Muscle of back (tissue), 11 donors: Measurements from ENCODE around the gene TM9SF4. TPM values are rescaled to one million over a fixed set of nuclear protein-coding genes. Genes with fewer than 3 reads are reported as not detected.

ENCODE experiments used
- DNase-seq, 3 donors: peaks; one replicate each; pipeline versions ENCODE4 v3.0.0 to v3.0.0-alpha.2; 2013
- polyA plus RNA-seq, 10 donors: library from polyadenylated mRNA; unstranded; fragments of 120-200 nt; gene quantifications; one replicate each; pipeline ENCODE4 v1.2.1, GENCODE V29; 2013; ENCODE audit not compliant: insufficient read length in 10 of 10

The TM9SF4 gene
- polyA plus RNA-seq, 10 donors: 39.8 to 49.9 (median 42.5) TPM

- no peak for DNase-seq
These were observed 17.8 kb downstream of the TM9SF4 start for GRCh38 chr20:32127347-32127746.

- DNase-seq: no peak
These were observed 18.7 kb downstream of the TM9SF4 start for GRCh38 chr20:32128167-32128566.

GRCh38 chr20:32129863-32130262 is 20.3 kb downstream of the TM9SF4 start:
- no peak for DNase-seq

GRCh38 chr20:32130352-32130751 is 20.8 kb downstream of the TM9SF4 start:
- no peak for DNase-seq

GRCh38 chr20:32130965-32131364 is 21.5 kb downstream of the TM9SF4 start:
- no peak for DNase-seq

DNA sequence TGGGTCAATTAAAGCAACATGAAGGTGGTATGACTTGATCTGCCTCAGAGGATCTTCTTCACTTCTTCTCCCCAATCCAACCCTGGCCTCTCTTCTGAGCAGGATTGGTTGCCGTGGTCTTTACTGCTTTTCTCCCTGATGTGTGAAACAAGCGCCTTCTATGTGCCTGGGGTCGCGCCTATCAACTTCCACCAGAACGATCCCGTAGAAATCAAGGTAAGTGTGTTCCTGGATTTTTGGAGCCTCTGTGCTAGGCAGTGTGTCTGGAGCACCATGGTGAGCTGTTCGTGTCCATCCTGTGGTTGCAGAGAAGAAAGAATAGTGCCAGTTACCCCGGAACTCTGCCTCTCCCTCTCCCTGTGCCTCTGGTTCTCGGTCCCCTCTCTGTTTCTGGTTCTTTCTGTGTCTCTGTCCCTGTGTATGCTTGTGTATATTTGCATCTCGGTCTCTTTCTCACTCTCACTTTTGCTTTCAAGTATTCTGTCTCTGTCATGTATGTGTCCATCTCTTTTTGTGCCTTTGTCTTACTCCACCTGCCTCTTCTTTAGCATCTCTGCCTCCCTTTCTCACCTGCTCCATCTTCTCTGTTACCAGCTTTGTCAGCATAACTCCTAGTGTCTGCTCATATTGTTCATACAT is 23.5 kb downstream of the TM9SF4 start:
- no peak for DNase-seq

- DNase-seq: no peak
These were observed 24.5 kb downstream of the TM9SF4 start for GRCh38 chr20:32134026-32134425.

- no peak for DNase-seq
These were observed 26.5 kb downstream of the TM9SF4 start for GRCh38 chr20:32135983-32136515.

- no peak for DNase-seq
These were observed 29.4 kb downstream of the TM9SF4 start for GRCh38 chr20:32138921-32139320.

- DNase-seq: no peak
These were observed 30.4 kb downstream of the TM9SF4 start for GRCh38 chr20:32139947-32140346.

DNA sequence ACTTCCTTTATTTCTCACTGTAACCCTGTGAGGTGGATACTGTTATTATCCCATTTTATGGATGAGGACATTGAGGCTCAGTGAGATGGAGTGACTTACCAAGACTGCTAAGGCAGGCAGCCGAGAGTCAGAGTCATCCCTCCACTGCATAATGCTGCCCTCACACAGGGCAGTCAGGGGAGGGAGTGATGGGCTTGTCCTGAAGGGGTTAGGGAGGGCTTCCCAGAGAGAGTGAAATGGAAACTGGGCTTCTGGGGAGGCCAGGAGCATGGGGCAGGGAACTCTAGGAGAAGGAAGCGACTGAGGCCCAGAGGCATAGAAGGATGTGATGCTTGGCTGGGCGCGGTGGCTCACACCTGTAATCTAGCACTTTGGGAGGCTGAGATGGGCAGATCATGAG is 31.1 kb downstream of the TM9SF4 start:
- DNase-seq: no peak

GRCh38 chr20:32141465-32141980 is 32.0 kb downstream of the TM9SF4 start:
- DNase-seq: no peak

DNA sequence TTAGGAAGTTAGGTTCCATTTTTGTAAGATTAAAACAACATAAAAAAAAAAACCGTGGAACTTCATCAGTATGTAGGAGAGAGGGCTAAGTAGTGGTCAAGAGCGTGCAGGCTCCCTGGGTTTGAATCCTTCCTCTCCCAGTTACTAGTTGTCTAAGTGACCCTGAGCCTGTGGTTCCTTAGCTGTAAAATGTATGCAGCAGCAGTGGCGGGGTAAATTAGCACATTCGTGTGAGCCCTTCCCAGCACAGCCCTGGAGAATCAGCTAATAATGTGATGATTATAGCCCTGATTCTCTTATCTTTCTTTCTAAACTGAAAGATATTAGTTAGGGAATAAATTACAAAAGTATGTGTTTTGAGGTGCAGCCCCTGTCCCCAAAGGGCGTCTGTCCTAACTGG is 32.6 kb downstream of the TM9SF4 start:
- DNase-seq: no peak

GRCh38 chr20:32142991-32143390 is 33.5 kb downstream of the TM9SF4 start:
- no peak for DNase-seq

GRCh38 chr20:32144898-32145662 is 35.6 kb downstream of the TM9SF4 start:
- DNase-seq: no peak

DNA sequence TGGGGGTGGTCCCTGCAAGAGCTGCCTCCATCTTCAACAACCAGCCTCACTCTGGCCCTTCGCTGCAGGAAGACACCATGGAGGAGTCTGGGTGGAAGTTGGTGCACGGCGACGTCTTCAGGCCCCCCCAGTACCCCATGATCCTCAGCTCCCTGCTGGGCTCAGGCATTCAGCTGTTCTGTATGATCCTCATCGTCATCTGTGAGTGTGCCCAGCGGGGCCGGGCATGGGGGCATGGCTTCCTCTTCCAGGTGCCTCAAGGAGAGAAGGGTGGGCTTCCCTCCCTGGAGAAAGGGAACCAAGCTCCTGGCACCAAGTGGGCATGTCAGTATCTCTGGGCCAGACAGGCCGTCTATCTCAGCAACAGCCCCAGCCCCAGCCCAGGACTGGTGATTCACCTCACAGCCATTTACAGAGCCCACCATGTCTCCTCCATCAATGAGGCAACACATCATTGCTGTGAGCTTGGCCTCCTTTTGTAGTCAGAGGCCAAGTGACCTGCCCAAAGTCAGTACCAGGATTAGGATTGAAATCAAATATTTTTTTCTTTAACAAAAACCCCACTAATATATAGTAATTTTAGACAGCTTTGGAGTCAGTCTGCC is 40.2 kb downstream of the TM9SF4 start:
- no peak for DNase-seq

DNA sequence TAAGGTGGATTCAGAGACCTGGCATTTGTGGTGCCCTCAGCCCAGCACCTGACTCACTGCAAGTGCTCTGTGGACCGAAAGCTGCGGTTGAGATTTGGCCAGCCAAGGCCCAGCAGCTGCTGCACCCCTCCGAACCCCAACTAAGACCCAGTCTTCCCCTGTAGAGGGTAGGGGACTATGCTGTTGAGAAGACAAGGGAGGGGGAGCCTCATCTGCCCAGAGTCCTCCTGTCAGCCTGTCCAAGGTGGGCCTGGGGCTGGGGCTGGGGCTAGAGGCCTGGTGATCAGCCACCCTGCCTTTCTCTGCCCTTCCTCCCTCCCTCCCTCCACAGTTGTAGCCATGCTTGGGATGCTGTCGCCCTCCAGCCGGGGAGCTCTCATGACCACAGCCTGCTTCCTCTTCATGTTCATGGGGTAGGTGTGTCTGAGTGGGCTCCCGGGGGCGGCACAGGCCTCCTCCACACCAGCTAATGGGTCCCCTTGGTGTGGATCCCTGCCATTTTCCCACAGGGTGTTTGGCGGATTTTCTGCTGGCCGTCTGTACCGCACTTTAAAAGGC is 40.9 kb downstream of the TM9SF4 start:
- DNase-seq: no peak

DNA sequence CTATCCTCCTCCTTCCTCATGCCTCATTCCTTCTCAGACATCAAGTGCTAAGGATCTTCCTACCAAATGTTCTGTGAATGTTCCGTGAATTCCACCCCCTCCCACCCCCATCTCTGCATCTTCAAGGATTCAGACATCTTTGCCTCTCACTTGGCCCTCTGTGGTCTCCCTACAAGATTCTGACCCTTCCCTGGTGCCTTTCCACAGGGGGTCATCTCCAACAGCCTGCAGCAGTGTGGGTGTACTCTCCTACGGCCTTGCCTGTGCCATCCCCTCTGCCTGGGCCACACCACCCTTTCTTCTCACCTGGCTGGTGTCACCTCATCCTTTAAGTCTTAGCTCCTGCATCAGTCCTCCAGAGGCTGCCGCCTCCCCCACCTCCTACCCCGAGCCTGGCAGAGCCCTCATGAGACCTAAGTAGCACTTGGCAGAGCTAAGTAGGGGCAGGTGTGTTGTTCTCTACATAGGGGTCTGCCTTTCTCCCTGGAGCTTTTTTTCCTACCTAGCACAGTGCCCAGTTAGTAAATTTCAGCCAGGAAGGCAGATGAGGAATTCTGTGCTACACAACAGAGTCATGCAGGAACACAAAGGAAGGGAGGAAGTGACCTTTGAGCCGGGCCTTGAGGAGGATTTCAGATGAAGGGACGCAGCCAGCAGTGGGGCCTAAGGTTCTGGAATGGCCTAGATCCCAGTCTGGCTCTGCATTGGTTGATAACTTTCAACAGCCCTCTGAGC is 43.1 kb downstream of the TM9SF4 start:
- DNase-seq: no peak

GRCh38 chr20:32153156-32153665 is 43.7 kb downstream of the TM9SF4 start:
- no peak for DNase-seq

DNA sequence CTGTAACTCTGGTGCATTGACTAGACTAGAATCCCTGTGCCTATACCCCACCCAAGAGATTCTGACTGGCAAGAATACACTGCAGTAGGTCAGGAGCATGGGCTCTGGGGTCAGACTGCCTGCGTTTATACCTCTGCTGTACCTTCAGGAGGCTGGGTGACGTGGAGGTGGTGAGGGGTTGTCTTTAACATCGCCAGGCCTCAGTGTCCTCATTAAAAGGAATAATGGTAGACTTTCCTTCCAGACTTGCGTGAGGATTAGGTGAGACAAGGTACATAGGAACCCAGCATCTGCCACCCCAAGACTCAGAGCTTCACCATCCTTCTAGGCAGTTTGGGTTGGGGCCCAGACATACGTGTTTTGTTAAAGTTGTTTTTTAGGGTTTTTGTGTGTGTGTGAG is 44.3 kb downstream of the TM9SF4 start:
- no peak for DNase-seq
